ENCODE data around the gene ZRANB3.
"Not testable (repeated sequence)": the region's sequence is repeated elsewhere in the genome, so short reads cannot be mapped to it uniquely, and the experiment has no call there.

ZRANB3 gene

GRCh38 chr2:135411646-135412045, 119.4 kb downstream of the ZRANB3 start:
- Histone ChIP-seq H3K27me3 (ENCODE audit: insufficient read depth, low read length) (no peaks in the 10 kb centered on the region), H3K4me1 (ENCODE audit: insufficient read depth, low read length) (no peaks in the 10 kb centered on the region), H3K9me3 (ENCODE audit: insufficient read depth, low read depth, low read length) (no peaks in the 10 kb centered on the region), H3K4me3 (ENCODE audit: low read length) (no peak overlapping the region), H3K36me3 (ENCODE audit: insufficient read depth, low read depth, low read length) (no peaks in the 10 kb centered on the region), H3K27ac (ENCODE audit: low read length) (no peak overlapping the region), H3K9ac (ENCODE audit: low read depth, low read length) (no peak overlapping the region)

- H3K27ac ChIP-seq (ENCODE audit: low read length), result no peak overlapping the region
- no peak overlapping the region for H3K4me3 ChIP-seq (ENCODE audit: low read length)
- H3K36me3 ChIP-seq (ENCODE audit: insufficient read depth, low read depth, low read length), result no peaks in the 10 kb centered on the region
- no peaks in the 10 kb centered on the region for H3K4me1 ChIP-seq (ENCODE audit: insufficient read depth, low read length)
- H3K9ac ChIP-seq (ENCODE audit: low read depth, low read length), result no peak overlapping the region
- H3K9me3 ChIP-seq (ENCODE audit: insufficient read depth, low read depth, low read length), result no peaks in the 10 kb centered on the region
- no peaks in the 10 kb centered on the region for H3K27me3 ChIP-seq (ENCODE audit: insufficient read depth, low read length)
These were observed 121.6 kb downstream of the ZRANB3 start for GRCh38 chr2:135409436-135409835.

- H3K9ac ChIP-seq (ENCODE audit: low read depth, low read length); H3K36me3 ChIP-seq (ENCODE audit: insufficient read depth, low read depth, low read length); H3K27me3 ChIP-seq (ENCODE audit: insufficient read depth, low read length): not testable (repeated sequence)
These were observed 134.8 kb downstream of the ZRANB3 start for GRCh38 chr2:135396259-135396658.

GRCh38 chr2:135386993-135387392, 144.0 kb downstream of the ZRANB3 start:
- no peaks in the 10 kb centered on the region for H3K9me3 ChIP-seq (ENCODE audit: insufficient read depth, low read depth, low read length)
- H3K4me3 ChIP-seq (ENCODE audit: low read length), result no peak overlapping the region
- H3K4me1 ChIP-seq (ENCODE audit: insufficient read depth, low read length), result no peaks in the 10 kb centered on the region
- H3K36me3 ChIP-seq (ENCODE audit: insufficient read depth, low read depth, low read length), result no peaks in the 10 kb centered on the region
- H3K27me3 ChIP-seq (ENCODE audit: insufficient read depth, low read length), result no peaks in the 10 kb centered on the region
- H3K27ac ChIP-seq (ENCODE audit: low read length), result no peak overlapping the region
- no peak overlapping the region for H3K9ac ChIP-seq (ENCODE audit: low read depth, low read length)

More at GRCh38 chr2:135396259-135396658, 134.8 kb downstream of the ZRANB3 start:
- H3K4me1 ChIP-seq (ENCODE audit: insufficient read depth, low read length); H3K27ac ChIP-seq (ENCODE audit: low read length); H3K9me3 ChIP-seq (ENCODE audit: insufficient read depth, low read depth, low read length); H3K4me3 ChIP-seq (ENCODE audit: low read length): not testable (repeated sequence)

GRCh38 chr2:135378591-135378990, 152.4 kb downstream of the ZRANB3 start:
- Histone ChIP-seq H3K36me3 (ENCODE audit: insufficient read depth, low read depth, low read length) (no peaks in the 10 kb centered on the region), H3K9ac (ENCODE audit: low read depth, low read length) (no peak overlapping the region)

GRCh38 chr2:135373702-135374101, 157.3 kb downstream of the ZRANB3 start:
- H3K4me1 ChIP-seq (ENCODE audit: insufficient read depth, low read length), result no peaks in the 10 kb centered on the region
- H3K9me3 ChIP-seq (ENCODE audit: insufficient read depth, low read depth, low read length), result no peaks in the 10 kb centered on the region
- no peaks in the 10 kb centered on the region for H3K27me3 ChIP-seq (ENCODE audit: insufficient read depth, low read length)
- H3K27ac ChIP-seq (ENCODE audit: low read length), result no peak overlapping the region
- no peaks in the 10 kb centered on the region for H3K36me3 ChIP-seq (ENCODE audit: insufficient read depth, low read depth, low read length)
- H3K4me3 ChIP-seq (ENCODE audit: low read length), result no peak overlapping the region
- H3K9ac ChIP-seq (ENCODE audit: low read depth, low read length), result no peak overlapping the region

More at GRCh38 chr2:135378591-135378990, 152.4 kb downstream of the ZRANB3 start:
- Histone ChIP-seq H3K4me3 (ENCODE audit: low read length) (no peak overlapping the region), H3K4me1 (ENCODE audit: insufficient read depth, low read length) (no peaks in the 10 kb centered on the region), H3K9me3 (ENCODE audit: insufficient read depth, low read depth, low read length) (peaks cover 12% of the 10 kb centered on the region), H3K27me3 (ENCODE audit: insufficient read depth, low read length) (no peaks in the 10 kb centered on the region), H3K27ac (ENCODE audit: low read length) (no peak overlapping the region)

GRCh38 chr2:135349941-135350340, 181.1 kb downstream of the ZRANB3 start:
- Histone ChIP-seq H3K9me3 (ENCODE audit: insufficient read depth, low read depth, low read length) (peaks cover 5% of the 10 kb centered on the region; the same call in 1 of the 2 replicates), H3K27me3 (ENCODE audit: insufficient read depth, low read length) (no peaks in the 10 kb centered on the region), H3K4me1 (ENCODE audit: insufficient read depth, low read length) (no peaks in the 10 kb centered on the region; the same call in 1 of the 2 replicates), H3K9ac (ENCODE audit: low read depth, low read length) (no peak overlapping the region), H3K36me3 (ENCODE audit: insufficient read depth, low read depth, low read length) (peaks cover 9% of the 10 kb centered on the region; the same call in 1 of the 2 replicates), H3K27ac (ENCODE audit: low read length) (no peak overlapping the region), H3K4me3 (ENCODE audit: low read length) (no peak overlapping the region)

GRCh38 chr2:135348096-135348704, 182.8 kb downstream of the ZRANB3 start:
- H3K27me3 ChIP-seq (ENCODE audit: insufficient read depth, low read length); H3K27ac ChIP-seq (ENCODE audit: low read length); H3K9ac ChIP-seq (ENCODE audit: low read depth, low read length); H3K4me3 ChIP-seq (ENCODE audit: low read length); H3K36me3 ChIP-seq (ENCODE audit: insufficient read depth, low read depth, low read length); H3K4me1 ChIP-seq (ENCODE audit: insufficient read depth, low read length); H3K9me3 ChIP-seq (ENCODE audit: insufficient read depth, low read depth, low read length): not testable (repeated sequence)

- Histone ChIP-seq H3K9me3 (ENCODE audit: insufficient read depth, low read depth, low read length) (peaks cover 3% of the 10 kb centered on the region; the same call in 1 of the 2 replicates), H3K27me3 (ENCODE audit: insufficient read depth, low read length) (no peaks in the 10 kb centered on the region), H3K9ac (ENCODE audit: low read depth, low read length) (no peak overlapping the region), H3K4me1 (ENCODE audit: insufficient read depth, low read length) (no peaks in the 10 kb centered on the region), H3K4me3 (ENCODE audit: low read length) (no peak overlapping the region), H3K27ac (ENCODE audit: low read length) (no peak overlapping the region), H3K36me3 (ENCODE audit: insufficient read depth, low read depth, low read length) (no peaks in the 10 kb centered on the region)
These were observed 193.9 kb downstream of the ZRANB3 start for GRCh38 chr2:135337071-135337470.

- no peak overlapping the region for H3K4me3 ChIP-seq (ENCODE audit: low read length)
- H3K27ac ChIP-seq (ENCODE audit: low read length), result no peak overlapping the region
- no peaks in the 10 kb centered on the region for H3K4me1 ChIP-seq (ENCODE audit: insufficient read depth, low read length)
- H3K9ac ChIP-seq (ENCODE audit: low read depth, low read length), result no peak overlapping the region
- H3K36me3 ChIP-seq (ENCODE audit: insufficient read depth, low read depth, low read length), result no peaks in the 10 kb centered on the region
- peaks cover 3% of the 10 kb centered on the region; the same call in 1 of the 2 replicates for H3K9me3 ChIP-seq (ENCODE audit: insufficient read depth, low read depth, low read length)
- no peaks in the 10 kb centered on the region for H3K27me3 ChIP-seq (ENCODE audit: insufficient read depth, low read length)
These were observed 195.8 kb downstream of the ZRANB3 start for GRCh38 chr2:135335256-135335655.

- Histone ChIP-seq H3K4me3 (ENCODE audit: low read length) (no peak overlapping the region), H3K9me3 (ENCODE audit: insufficient read depth, low read depth, low read length) (peaks cover 2% of the 10 kb centered on the region; the same call in 1 of the 2 replicates), H3K27ac (ENCODE audit: low read length) (no peak overlapping the region), H3K4me1 (ENCODE audit: insufficient read depth, low read length) (no peaks in the 10 kb centered on the region), H3K9ac (ENCODE audit: low read depth, low read length) (no peak overlapping the region), H3K27me3 (ENCODE audit: insufficient read depth, low read length) (no peaks in the 10 kb centered on the region), H3K36me3 (ENCODE audit: insufficient read depth, low read depth, low read length) (no peaks in the 10 kb centered on the region)
These were observed 203.9 kb downstream of the ZRANB3 start for GRCh38 chr2:135327146-135327545.

GRCh38 chr2:135320465-135321355, 210.3 kb downstream of the ZRANB3 start:
- H3K27ac ChIP-seq (ENCODE audit: low read length), result no peak overlapping the region
- H3K36me3 ChIP-seq (ENCODE audit: insufficient read depth, low read depth, low read length), result no peaks in the 10 kb centered on the region
- no peak overlapping the region for H3K9ac ChIP-seq (ENCODE audit: low read depth, low read length)
- no peaks in the 10 kb centered on the region for H3K4me1 ChIP-seq (ENCODE audit: insufficient read depth, low read length)
- no peaks in the 10 kb centered on the region for H3K9me3 ChIP-seq (ENCODE audit: insufficient read depth, low read depth, low read length)
- H3K4me3 ChIP-seq (ENCODE audit: low read length), result no peak overlapping the region
- H3K27me3 ChIP-seq (ENCODE audit: insufficient read depth, low read length), result no peaks in the 10 kb centered on the region

All from iPS-20b (cell line).